Endothelial cell of umbilical vein (primary cell): ENCODE results near the gene UNC93B1. TPM values are rescaled to one million over a fixed set of nuclear protein-coding genes. Genes with fewer than 3 reads are reported as not detected.

Experiments
- BruUV-seq: library from RNA; stranded (reverse); fragments of 400-500 nt; replicated peaks from 2 replicates; lab custom pipeline; 2021; lab: Mats Ljungman, UMichigan
- CTCF ChIA-PET: fragments of 300-600, 350-600 bp; sonication (Branson Sonifier 250); formaldehyde crosslinking; loops from one replicate; lab custom pipeline; 2021; ENCODE audit warnings: antibody characterized with exemption, inconsistent platforms; lab: Charles Lee
- POLR2A ChIA-PET: fragments of 300-600, 350-600 bp; sonication (Branson Sonifier 250); formaldehyde crosslinking; loops from one replicate; lab custom pipeline; 2021; ENCODE audit warnings: antibody characterized with exemption, inconsistent platforms; lab: Charles Lee
- DNase-seq: peaks from one replicate; pipeline ENCODE4 v3.0.0-alpha.2; 2011; ENCODE audit warnings: low read depth, low spot score
- FAIRE-seq: peaks from 2 replicates; lab custom pipeline; 2011; peaks lifted over from hg19 to GRCh38; lab: Jason Lieb, UNC
- H2AFZ ChIP-seq: 2 replicates; pipeline ENCODE4 v1.6.0; 2012; ENCODE audit warnings: low read depth, low read length, control low read depth, inconsistent platforms
- H3K27ac ChIP-seq: 2 replicates; pipeline ENCODE4 v1.5.1; 2011; ENCODE audit warnings: low read depth, mild to moderate bottlenecking, control low read depth, low read length, moderate library complexity; ENCODE audit not compliant: insufficient read depth
- H3K27me3 ChIP-seq, 2 experiments: 2 replicates each; pipeline versions ENCODE4 v1.6.0 to v1.6.1; 2011; ENCODE audit warnings: low read length in 2 of 2, mixed read lengths in 1 of 2; ENCODE audit not compliant: control insufficient read depth in 2 of 2, insufficient read depth in 2 of 2
- H3K36me3 ChIP-seq, 2 experiments: 2 replicates in 1 of 2; 3 replicates in 1 of 2; pipeline ENCODE4 v1.5.1; 2011; ENCODE audit warnings: low read length in 2 of 2, mild to moderate bottlenecking in 1 of 2, moderate library complexity in 1 of 2; ENCODE audit not compliant: control insufficient read depth in 2 of 2, insufficient read depth in 2 of 2; ENCODE audit errors: extremely low read depth in 1 of 2
- H3K4me1 ChIP-seq: 3 replicates; pipeline ENCODE4 v1.5.1; 2011; ENCODE audit warnings: mild to moderate bottlenecking, low read length; ENCODE audit not compliant: control insufficient read depth, insufficient read depth; ENCODE audit errors: extremely low read depth
- H3K4me2 ChIP-seq: 2 replicates; pipeline ENCODE4 v1.6.1; 2011; ENCODE audit warnings: low read length, control low read depth, mixed read lengths; ENCODE audit not compliant: insufficient read depth
- H3K4me3 ChIP-seq, 3 experiments: fragments of 200-600 bp in 1 of 3; sonication (generic), shearing (Covaris generic) in 1 of 3; replicated peaks in 1 of 3; 2 replicates each; pipeline ENCODE4 v1.5.1; 2011 to 2016; ENCODE audit warnings: control low read depth in 3 of 3, low read length in 3 of 3, mild to moderate bottlenecking in 2 of 3, inconsistent platforms in 1 of 3, low read depth in 1 of 3, moderate library complexity in 1 of 3; ENCODE audit not compliant: insufficient read depth in 1 of 3
- H3K79me2 ChIP-seq: 2 replicates; pipeline ENCODE4 v1.6.0; 2012; ENCODE audit warnings: low read length, inconsistent platforms; ENCODE audit not compliant: control insufficient read depth, insufficient read depth
- H3K9ac ChIP-seq: replicated peaks from 2 replicates; pipeline ENCODE3; 2011; ENCODE audit warnings: low read length, control low read depth; ENCODE audit not compliant: insufficient read depth; ENCODE audit errors: extremely low read depth
- H3K9me1 ChIP-seq: replicated peaks from 3 replicates; pipeline ENCODE4 v1.6.0; 2011; ENCODE audit warnings: mild to moderate bottlenecking, low read length; ENCODE audit not compliant: control insufficient read depth, insufficient read depth; ENCODE audit errors: extremely low read depth
- H3K9me3 ChIP-seq: replicated peaks from 2 replicates; pipeline ENCODE4 v1.5.1; 2012; ENCODE audit warnings: low read length, inconsistent platforms; ENCODE audit not compliant: control insufficient read depth, insufficient read depth
- H4K20me1 ChIP-seq: replicated peaks from 2 replicates; pipeline ENCODE3; 2011; ENCODE audit warnings: mild to moderate bottlenecking, low read length; ENCODE audit not compliant: control insufficient read depth, insufficient read depth; ENCODE audit errors: extremely low read depth
- CTCF ChIP-seq, 2 donors: IDR thresholded peaks; 1 replicate in 1 of 2; 2 replicates in 1 of 2; pipeline ENCODE4 v1.5.1; 2011; ENCODE audit warnings: low read length in 2 of 2, mild to moderate bottlenecking in 2 of 2, moderate library complexity in 2 of 2, control low read depth in 1 of 2, inconsistent platforms in 1 of 2, low read depth in 1 of 2; ENCODE audit not compliant: insufficient read depth in 1 of 2; ENCODE audit errors: extremely low read depth in 1 of 2
- EZH2 ChIP-seq: IDR thresholded peaks from 2 replicates; pipeline ENCODE4 v1.6.1; 2012; ENCODE audit warnings: borderline replicate concordance, low read depth, mild to moderate bottlenecking, moderate library complexity, low read length, inconsistent platforms; ENCODE audit not compliant: severe bottlenecking
- FOS ChIP-seq: IDR thresholded peaks from 2 replicates; pipeline ENCODE4 v1.6.1; 2011; ENCODE audit warnings: mild to moderate bottlenecking, low read length, moderate library complexity, borderline replicate concordance; ENCODE audit not compliant: insufficient read depth
- GATA2 ChIP-seq: IDR thresholded peaks from 2 replicates; pipeline ENCODE4 v1.7.0; 2011; ENCODE audit warnings: low read depth, mild to moderate bottlenecking, moderate library complexity, mixed read lengths, low read length; ENCODE audit not compliant: insufficient read length, insufficient read depth
- JUN ChIP-seq: IDR thresholded peaks from 2 replicates; pipeline ENCODE4 v1.6.1; 2011; ENCODE audit warnings: borderline replicate concordance, low read depth; ENCODE audit not compliant: insufficient read length, insufficient read depth
- MAX ChIP-seq: IDR thresholded peaks from 2 replicates; pipeline ENCODE4 v1.6.1; 2011; ENCODE audit not compliant: insufficient read depth, insufficient read length
- MYC ChIP-seq: IDR thresholded peaks from one replicate; pipeline ENCODE4 v1.6.1; 2011; ENCODE audit warnings: mild to moderate bottlenecking, low read depth, low read length
- POLR2A ChIP-seq: IDR thresholded peaks from 2 replicates; pipeline ENCODE4 v1.6.1; 2012; ENCODE audit warnings: low read depth, mild to moderate bottlenecking, control low read depth, low read length
- POLR2AphosphoS5 ChIP-seq: IDR thresholded peaks from 2 replicates; pipeline ENCODE4 v1.6.1; 2012; ENCODE audit warnings: low read depth, mild to moderate bottlenecking, control low read depth, low read length, moderate library complexity; ENCODE audit not compliant: insufficient read depth
- dilution Hi-C: fragments of 300-500 bp; cut with MboI; formaldehyde crosslinking; loops from one replicate; pipeline ENCODE4 v1.15.0; 2019; ENCODE audit warnings: low sequenced_read_pairs; ENCODE audit not compliant: extremely low pct_ligation_motif_present
- intact Hi-C: fragments of 100-400 bp; cut with micrococcal nuclease; formaldehyde crosslinking; loops from one replicate; pipeline ENCODE4 v1.10.0; 2022
- polyA plus RNA-seq, 4 experiments: library from polyadenylated mRNA; depleted of rRNA in 3 of 4; stranded (reverse) in 3 of 4; unstranded in 1 of 4; fragments of >200 nt; gene quantifications; 2 replicates each; pipeline versions ENCODE4 v1.2.1 to v1.2.3, GENCODE V29; 2011 to 2012; ENCODE audit warnings: missing spikeins in 1 of 4
- total RNA-seq: library from RNA; stranded (reverse); gene quantifications from 2 replicates; pipeline ENCODE4 v1.2.3, GENCODE V29; 2021

The UNC93B1 gene
- total and polyA plus RNA-seq, 2 donors (not counting 3 experiments of a cell fraction or from before 2014, with no cell fraction given): 10.6 to 18.9 TPM

GRCh38 chr11:68027667-68028066, 23.8 kb upstream of the UNC93B1 start:
- dilution Hi-C loops: no loop called here
- no peaks in the 10 kb centered on the region for H4K20me1 ChIP-seq
- TF ChIP-seq POLR2AphosphoS5 (no peak), POLR2A (no peak), MAX (no peak), GATA2 (no peak), JUN (no peak), EZH2 (no peak), CTCF (IDR thresholded peaks at IDR 0.05; ENCODE audit: extremely low read depth in 1 of 2, insufficient read depth in 1 of 2, low read depth in 1 of 2, low read length in 2 of 2) (no peak), FOS (no peak), MYC (no peak)
- H3K36me3 ChIP-seq: peaks cover 0 to under 1% of the 10 kb centered on the region in 2 experiments
- no peak for DNase-seq
- no peak overlapping the region for H3K9ac ChIP-seq
- ChIA-PET POLR2A (no interaction called here), CTCF (no interaction called here)
- H3K4me1 ChIP-seq: peaks cover 11% of the 10 kb centered on the region
- no peak overlapping the region for H3K4me2 ChIP-seq
- peaks cover 18% of the 10 kb centered on the region for H3K79me2 ChIP-seq
- no peaks in the 10 kb centered on the region for H3K9me1 ChIP-seq
- FAIRE-seq: no peak
- no peak overlapping the region for H3K4me3 ChIP-seq
- intact Hi-C loops: no loop called here
- no peaks in the 10 kb centered on the region for H3K27me3 ChIP-seq
- H3K9me3 ChIP-seq: no peaks in the 10 kb centered on the region
- no TSS peak for BruUV-seq
- no peak overlapping the region for H3K27ac ChIP-seq
- H2AFZ ChIP-seq: no peak overlapping the region
